Endodermal cell (in vitro differentiated cells): ENCODE measurements around the gene BIVM. TPM values are rescaled to one million over a fixed set of nuclear protein-coding genes. Genes with fewer than 3 reads are reported as not detected.

Experiments
- DNase-seq: peaks from one replicate; pipeline ENCODE4 v3.0.0-alpha.2; 2017
- H3K27ac ChIP-seq: 2 replicates; pipeline ENCODE4 v1.5.1; 2013; ENCODE audit warnings: mild to moderate bottlenecking, low read depth, low read length, moderate library complexity
- H3K27me3 ChIP-seq: 2 replicates; pipeline ENCODE4 v1.6.1; 2013; ENCODE audit warnings: mild to moderate bottlenecking, low read length, moderate library complexity; ENCODE audit not compliant: insufficient read depth, control insufficient read depth, poor library complexity, severe bottlenecking
- H3K36me3 ChIP-seq: 2 replicates; pipeline ENCODE4 v1.7.0; 2013; ENCODE audit warnings: mild to moderate bottlenecking, low read length, moderate library complexity; ENCODE audit not compliant: control insufficient read depth, insufficient read depth
- H3K4me1 ChIP-seq: one replicate; pipeline ENCODE4 v1.7.0; 2013; ENCODE audit warnings: low read length; ENCODE audit not compliant: control insufficient read depth, insufficient read depth
- H3K4me3 ChIP-seq: 2 replicates; pipeline ENCODE4 v1.5.1; 2013; ENCODE audit warnings: mild to moderate bottlenecking, low read length, moderate library complexity
- H3K9ac ChIP-seq: 2 replicates; pipeline ENCODE4 v1.6.1; 2013; ENCODE audit warnings: mild to moderate bottlenecking, low read length, moderate library complexity; ENCODE audit not compliant: poor library complexity, severe bottlenecking; ENCODE audit errors: extremely low read depth
- H3K9me3 ChIP-seq: 2 replicates; pipeline ENCODE4 v1.6.1; 2013; ENCODE audit warnings: mild to moderate bottlenecking, low read length, moderate library complexity; ENCODE audit not compliant: control insufficient read depth
- H3K27ac Mint-ChIP-seq: 2 replicates; pipeline ENCODE4 v1.8.0; 2020; ENCODE audit warnings: mixed read lengths
- H3K27me3 Mint-ChIP-seq: 2 replicates; pipeline ENCODE4 v1.8.0; 2021; ENCODE audit warnings: mild to moderate bottlenecking, mixed read lengths; ENCODE audit not compliant: insufficient read depth
- H3K36me3 Mint-ChIP-seq: 2 replicates; pipeline ENCODE4 v1.8.0; 2020; ENCODE audit warnings: low read depth, mixed read lengths
- H3K4me1 Mint-ChIP-seq: 2 replicates; pipeline ENCODE4 v1.8.0; 2020; ENCODE audit warnings: mixed read lengths
- H3K4me3 Mint-ChIP-seq: 2 replicates; pipeline ENCODE4 v1.8.0; 2020; ENCODE audit warnings: mild to moderate bottlenecking, moderate library complexity, mixed read lengths
- H3K9me3 Mint-ChIP-seq: 2 replicates; pipeline ENCODE4 v1.8.0; 2020; ENCODE audit warnings: mild to moderate bottlenecking, mixed read lengths
- WGBS, 2 experiments: methylation state at CpG; one replicate each; pipeline versions ENCODE4 v1.1.5 to v1.1.7; 2013; ENCODE audit warnings: missing lambda C conversion rate in 2 of 2, mixed read lengths in 1 of 2; ENCODE audit not compliant: insufficient coverage in 1 of 2, insufficient read length in 1 of 2; 5-methylcytosine and 5-hydroxymethylcytosine counted together
- total RNA-seq, 2 donors: library from RNA; stranded (reverse); fragmentation: NEBNext Ultra II Directional in 1 of 2; extraction: Animal tissue kit (Norgen Biotek cat#: 25700) in 1 of 2; gene quantifications; 2 replicates in 1 of 2; 3 replicates in 1 of 2; pipeline ENCODE4 v1.2.1, GENCODE V29; 2021
- TF ChIP-seq, protein P1 (sequence below): fragments of 200-600 bp; sonication (generic); conservative IDR thresholded peaks from 2 replicates; pipeline ENCODE4 v1.5.0; 2021; ENCODE audit warnings: antibody characterized with exemption, mild to moderate bottlenecking

BIVM gene
- total RNA-seq, 2 donors from 2014 or later, result 14.7 to 15.0 TPM

GRCh38 chr13:102881819-102882686 is 83.1 kb downstream of the BIVM start:
- no peak overlapping the region for H3K4me3 ChIP-seq
- H3K4me1 Mint-ChIP-seq, result no peaks in the 10 kb centered on the region
- H3K27me3 Mint-ChIP-seq, result no peaks in the 10 kb centered on the region
- H3K36me3 Mint-ChIP-seq, result no peaks in the 10 kb centered on the region
- H3K27ac Mint-ChIP-seq, result no peak overlapping the region
- 77% methylated on average over 2 of the region's 4 CpGs; no CpG with 5 or more reads in 1 of the 2 experiments for WGBS, 2 experiments
- DNase-seq, result no peak
- no peak overlapping the region for H3K27ac ChIP-seq
- H3K9me3 Mint-ChIP-seq, result no peaks in the 10 kb centered on the region
- no peak overlapping the region for H3K9ac ChIP-seq
- TF ChIP-seq, protein P1, sequence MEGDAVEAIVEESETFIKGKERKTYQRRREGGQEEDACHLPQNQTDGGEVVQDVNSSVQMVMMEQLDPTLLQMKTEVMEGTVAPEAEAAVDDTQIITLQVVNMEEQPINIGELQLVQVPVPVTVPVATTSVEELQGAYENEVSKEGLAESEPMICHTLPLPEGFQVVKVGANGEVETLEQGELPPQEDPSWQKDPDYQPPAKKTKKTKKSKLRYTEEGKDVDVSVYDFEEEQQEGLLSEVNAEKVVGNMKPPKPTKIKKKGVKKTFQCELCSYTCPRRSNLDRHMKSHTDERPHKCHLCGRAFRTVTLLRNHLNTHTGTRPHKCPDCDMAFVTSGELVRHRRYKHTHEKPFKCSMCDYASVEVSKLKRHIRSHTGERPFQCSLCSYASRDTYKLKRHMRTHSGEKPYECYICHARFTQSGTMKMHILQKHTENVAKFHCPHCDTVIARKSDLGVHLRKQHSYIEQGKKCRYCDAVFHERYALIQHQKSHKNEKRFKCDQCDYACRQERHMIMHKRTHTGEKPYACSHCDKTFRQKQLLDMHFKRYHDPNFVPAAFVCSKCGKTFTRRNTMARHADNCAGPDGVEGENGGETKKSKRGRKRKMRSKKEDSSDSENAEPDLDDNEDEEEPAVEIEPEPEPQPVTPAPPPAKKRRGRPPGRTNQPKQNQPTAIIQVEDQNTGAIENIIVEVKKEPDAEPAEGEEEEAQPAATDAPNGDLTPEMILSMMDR, result no peak
- no peaks in the 10 kb centered on the region for H3K9me3 ChIP-seq
- no peaks in the 10 kb centered on the region for H3K4me1 ChIP-seq
- H3K36me3 ChIP-seq, result no peaks in the 10 kb centered on the region
- H3K27me3 ChIP-seq, result no peaks in the 10 kb centered on the region
- no peak overlapping the region for H3K4me3 Mint-ChIP-seq

Other genes starting within 250 kb of the BIVM start
- gene TPP2, start 202.1 kb upstream of the BIVM start, total RNA-seq, result 10 to 100 TPM; 64.2 to 80.6 TPM
- gene METTL21C, start 104.1 kb upstream of the BIVM start, total RNA-seq, result not detected
- gene TEX30, start 25.3 kb upstream of the BIVM start, total RNA-seq, result 10 to 100 TPM; 10.0 to 11.5 TPM
- gene POGLUT2, start 143 bp upstream of the BIVM start, total RNA-seq, result 10 to 100 TPM; 16.0 to 18.1 TPM
- gene ERCC5, start 46.9 kb downstream of the BIVM start, total RNA-seq, result 10 to 100 TPM; 22.4 to 26.7 TPM